HepG2 (cell line): ENCODE measurements around the gene GCNT2.

Source experiments
- CEBPB ChIP-seq: IDR thresholded peaks from 2 replicates; pipeline ENCODE4 v1.6.1; 2011; ENCODE audit warnings: low read depth, low read length, improper control_type of control experiment, borderline replicate concordance
- CHD4 ChIP-seq: fragments of 200-600 bp; sonication (generic); IDR thresholded peaks from 2 replicates; pipeline ENCODE4 v1.7.0; 2017; ENCODE audit warnings: mild to moderate bottlenecking, low read length, borderline replicate concordance
- CTCF ChIP-seq: sonication (generic); formaldehyde crosslinking; IDR thresholded peaks from 2 replicates; pipeline ENCODE4 v1.5.0; 2020; ENCODE audit warnings: mild to moderate bottlenecking, missing genetic modification reagents, moderate library complexity
- GABPA ChIP-seq, 2 experiments: IDR thresholded peaks; 2 replicates each; pipeline ENCODE4 v1.6.1; 2011 to 2016; ENCODE audit warnings: low read depth in 2 of 2, low read length in 1 of 2, missing biosample characterization in 1 of 2, missing genetic modification characterization in 1 of 2
- HNRNPUL1 ChIP-seq: fragments of 200-400 bp; formaldehyde crosslinking; IDR thresholded peaks from 2 replicates; pipeline ENCODE4 v1.6.1; 2017; ENCODE audit warnings: low read depth, mild to moderate bottlenecking, low read length, moderate library complexity
- MAX ChIP-seq: IDR thresholded peaks from 2 replicates; pipeline ENCODE4 v1.6.1; 2012; ENCODE audit warnings: inconsistent platforms
- NCOA5 ChIP-seq: sonication (generic); formaldehyde crosslinking; IDR thresholded peaks from 2 replicates; pipeline ENCODE4 v1.4.0; 2020; ENCODE audit warnings: missing genetic modification reagents
- POLR2AphosphoS5 ChIP-seq: IDR thresholded peaks from 2 replicates; pipeline ENCODE4 v1.6.1; 2012; ENCODE audit warnings: low read depth, low read length
- PRDM10 ChIP-seq: sonication (generic); formaldehyde crosslinking; IDR thresholded peaks from 2 replicates; pipeline ENCODE4 v1.4.0; 2020; ENCODE audit warnings: low read depth, missing genetic modification reagents
- REST ChIP-seq, 2 experiments: IDR thresholded peaks; 2 replicates each; pipeline ENCODE4 v1.6.1; 2011 to 2012; ENCODE audit warnings: low read length in 2 of 2, borderline replicate concordance in 1 of 2, low read depth in 1 of 2, mild to moderate bottlenecking in 1 of 2, moderate library complexity in 1 of 2
- SKIL ChIP-seq: sonication (generic); formaldehyde crosslinking; IDR thresholded peaks from 2 replicates; pipeline ENCODE4 v1.8.0; 2022; ENCODE audit warnings: missing genetic modification reagents, mild to moderate bottlenecking, moderate library complexity, borderline replicate concordance

GRCh38 chr6:10613077-10613476, 91.9 kb downstream of the GCNT2 start:
- TF ChIP-seq GABPA (IDR thresholded peaks at IDR 0.05; ENCODE audit: low read depth, low read length) = no peak
- no peak for TF ChIP-seq GABPA (CRISPR knock-in tag; IDR thresholded peaks at IDR 0.05; ENCODE audit: low read depth)
- no peak for TF ChIP-seq NCOA5 (CRISPR knock-in tag)
- no peak for TF ChIP-seq MAX
- no peak for TF ChIP-seq PRDM10 (CRISPR knock-in tag)
- no peak; the same call in 1 of the 2 replicates for TF ChIP-seq SKIL (CRISPR knock-in tag)
- no peak for TF ChIP-seq CEBPB
- TF ChIP-seq CTCF (CRISPR knock-in tag) = no peak
- peak in 1 of 2 experiments; percentile 74; a peak in 2 of 4 replicates for TF ChIP-seq REST (IDR thresholded peaks at IDR 0.05; ENCODE audit: borderline replicate concordance in 1 of 2, low read depth in 1 of 2, low read length in 2 of 2)
- TF ChIP-seq POLR2AphosphoS5 = no peak
- TF ChIP-seq HNRNPUL1 = no peak
- TF ChIP-seq CHD4 = no peak
